Common myeloid progenitor, CD34-positive (primary cell): Measurements from ENCODE around the gene ZDHHC1.

Source experiments
- CTCF ChIA-PET: fragments of 350-600 bp; sonication (Branson Sonifier 250); formaldehyde crosslinking; loops from one replicate; lab custom pipeline; 2021; ENCODE audit warnings: antibody characterized with exemption; lab: Charles Lee
- POLR2A ChIA-PET: fragments of 350-600 bp; sonication (Branson Sonifier 250); formaldehyde crosslinking; loops from one replicate; lab custom pipeline; 2021; ENCODE audit warnings: antibody characterized with exemption; lab: Charles Lee
- DNase-seq, 3 donors: peaks; one replicate each; pipeline versions ENCODE4 v3.0.0 to v3.0.0-alpha.2; 2013
- H3K27ac ChIP-seq, 2 experiments: 1 replicate in 1 of 2; 2 replicates in 1 of 2; pipeline ENCODE4 v1.7.0; 2013; ENCODE audit warnings: inconsistent platforms in 2 of 2, low read length in 2 of 2, mild to moderate bottlenecking in 2 of 2, low read depth in 1 of 2, moderate library complexity in 1 of 2; ENCODE audit not compliant: severe bottlenecking in 2 of 2, insufficient read depth in 1 of 2, poor library complexity in 1 of 2
- H3K27me3 ChIP-seq, 5 experiments: replicated peaks in 2 of 5; 1 replicate in 3 of 5; 2 replicates in 2 of 5; pipeline versions ENCODE4 v1.6.1 to v1.7.0; 2013; ENCODE audit warnings: low read length in 4 of 5, mild to moderate bottlenecking in 2 of 5, moderate library complexity in 2 of 5, inconsistent platforms in 1 of 5; ENCODE audit not compliant: insufficient read depth in 5 of 5, control insufficient read depth in 4 of 5
- H3K36me3 ChIP-seq, 4 experiments: 1 replicate in 2 of 4; 2 replicates in 2 of 4; pipeline versions ENCODE4 v1.6.1 to v1.7.0; 2013; ENCODE audit warnings: low read length in 3 of 4, control low read depth in 1 of 4, mild to moderate bottlenecking in 1 of 4; ENCODE audit not compliant: control insufficient read depth in 4 of 4, insufficient read depth in 4 of 4
- H3K4me1 ChIP-seq, 4 experiments: 1 replicate in 3 of 4; 2 replicates in 1 of 4; pipeline versions ENCODE4 v1.6.1 to v1.7.1; 2013; ENCODE audit warnings: low read length in 3 of 4, mild to moderate bottlenecking in 3 of 4, control low read depth in 1 of 4, inconsistent platforms in 1 of 4, moderate library complexity in 1 of 4; ENCODE audit not compliant: control insufficient read depth in 4 of 4, insufficient read depth in 4 of 4; ENCODE audit errors: control extremely low read depth in 1 of 4
- H3K4me3 ChIP-seq, 7 experiments: 1 replicate in 4 of 7; 2 replicates in 3 of 7; pipeline versions ENCODE4 v1.5.1 to v1.7.0; 2013; ENCODE audit warnings: mild to moderate bottlenecking in 7 of 7, low read length in 6 of 7, moderate library complexity in 6 of 7, inconsistent platforms in 2 of 7, low read depth in 2 of 7, control low read depth in 1 of 7; ENCODE audit not compliant: insufficient read depth in 4 of 7, control insufficient read depth in 1 of 7; ENCODE audit errors: extremely low read depth in 1 of 7
- H3K9me3 ChIP-seq, 5 experiments: 1 replicate in 4 of 5; 2 replicates in 1 of 5; pipeline versions ENCODE4 v1.6.1 to v1.7.1; 2013; ENCODE audit warnings: low read length in 4 of 5, mild to moderate bottlenecking in 2 of 5, inconsistent platforms in 1 of 5, low read depth in 1 of 5, moderate library complexity in 1 of 5; ENCODE audit not compliant: control insufficient read depth in 4 of 5, insufficient read depth in 2 of 5; ENCODE audit errors: control extremely low read depth in 1 of 5
- WGBS: methylation state at CpG from one replicate; pipeline ENCODE4 v1.1.5; 2013; ENCODE audit not compliant: insufficient coverage; 5-methylcytosine and 5-hydroxymethylcytosine counted together

The ZDHHC1 gene

DNA sequence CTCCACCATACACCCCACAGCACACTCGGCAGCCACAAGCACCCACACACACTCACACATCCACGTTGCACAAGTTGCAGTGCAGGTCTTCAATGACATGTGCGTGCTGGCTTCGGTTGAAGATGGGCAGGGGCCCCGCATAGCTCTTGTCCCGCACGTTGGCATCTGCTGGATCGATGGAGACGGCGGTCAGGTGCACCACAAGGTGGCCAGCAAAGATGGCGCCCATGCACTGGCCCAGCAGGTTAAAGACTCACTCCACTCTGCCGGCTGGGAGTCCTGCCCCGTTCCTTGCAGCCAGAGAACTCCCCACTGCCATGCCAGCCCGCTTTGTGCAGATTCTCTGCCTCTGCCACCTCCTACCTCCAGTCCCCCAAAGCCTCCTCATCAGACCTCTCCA lies 15.4 kb downstream of the ZDHHC1 start:
- Histone ChIP-seq H3K9me3 (no peaks in the 10 kb centered on the region), H3K4me3 (no peak overlapping the region), H3K27ac (no peak overlapping the region), H3K27me3 (peaks cover 0 to 6% (median 2%) of the 10 kb centered on the region in 5 experiments), H3K36me3 (no peaks in the 10 kb centered on the region), H3K4me1 (peaks cover 0 to 12% (median 9%) of the 10 kb centered on the region in 4 experiments)
- WGBS, result 96% methylated on average over 9 of the region's 14 CpGs
- no peak for DNase-seq
- ChIA-PET POLR2A (no interaction called here), CTCF (interaction anchor here (1.1 to 4.1 kb wide), 13 partner anchors 9 to 140 kb away, joined by 3 to 25 read pairs (median 6); no protein-coding TSS in a partner anchor)

DNA sequence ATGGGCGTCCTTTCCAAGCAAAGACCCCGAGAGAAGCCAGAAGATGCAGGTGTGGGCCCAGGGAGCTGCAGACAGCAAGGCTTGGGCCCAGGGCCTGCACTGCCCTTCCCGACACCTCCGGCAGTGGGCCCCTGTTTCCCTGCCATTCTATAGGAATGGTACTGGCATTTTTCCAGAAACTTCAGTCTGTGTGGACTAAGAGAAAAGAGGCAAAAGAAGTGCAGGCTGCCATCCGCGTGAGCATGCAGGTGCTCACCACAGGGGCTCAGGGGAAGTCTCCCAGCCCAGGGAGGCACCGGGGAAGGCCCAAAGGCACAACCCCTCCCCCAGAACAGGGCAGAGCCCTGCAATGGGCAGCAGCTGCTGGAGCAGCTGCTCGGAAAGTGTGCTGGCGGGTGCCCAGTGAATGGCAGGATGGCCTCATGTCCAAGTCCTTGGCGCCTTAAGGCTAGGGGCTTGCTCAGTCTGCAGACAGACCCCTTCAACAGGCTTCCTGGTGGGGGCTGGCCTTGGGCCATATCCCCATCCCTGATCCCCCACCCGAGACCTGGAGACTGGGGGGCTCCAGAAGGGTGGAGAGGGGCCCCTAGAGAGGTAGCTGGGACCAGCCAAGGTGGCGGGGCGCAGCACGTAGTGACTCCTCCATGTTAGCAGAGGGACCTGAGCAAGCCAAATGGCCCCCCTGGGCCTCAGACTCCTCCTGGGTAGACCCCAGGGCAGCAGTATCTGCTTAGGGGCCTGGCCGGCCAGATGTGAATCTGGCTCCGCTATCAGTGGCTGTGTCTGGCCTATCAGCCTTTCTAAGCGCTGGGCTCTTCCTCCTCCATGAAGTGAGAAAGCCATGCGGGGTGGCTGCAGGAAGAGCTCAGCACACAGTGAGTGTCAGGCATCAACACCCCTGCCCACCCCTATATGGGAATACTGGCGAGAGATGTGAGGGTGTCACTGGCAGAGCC lies 16.2 kb downstream of the ZDHHC1 start:
- ChIA-PET CTCF (interaction anchor here (0.6 to 4.1 kb wide), 34 partner anchors 8 to 510 kb away, joined by 3 to 25 read pairs (median 6); partner anchors contain the start of gene ZDHHC1), POLR2A (interaction anchor here (1.1 kb wide), 1 partner anchor 9 kb away, joined by 4 read pairs; no protein-coding TSS in a partner anchor)
- WGBS, result 85% methylated on average over 19 of the region's 19 CpGs
- no peak overlapping the region for H3K27ac ChIP-seq
- peaks cover 0 to 15% (median 8%) of the 10 kb centered on the region in 5 experiments for H3K27me3 ChIP-seq
- DNase-seq, result no peak
- no peaks in the 10 kb centered on the region for H3K9me3 ChIP-seq
- H3K4me1 ChIP-seq, result peaks cover 0 to 18% (median 13%) of the 10 kb centered on the region in 4 experiments
- H3K4me3 ChIP-seq, result no peak overlapping the region
- no peaks in the 10 kb centered on the region for H3K36me3 ChIP-seq

DNA sequence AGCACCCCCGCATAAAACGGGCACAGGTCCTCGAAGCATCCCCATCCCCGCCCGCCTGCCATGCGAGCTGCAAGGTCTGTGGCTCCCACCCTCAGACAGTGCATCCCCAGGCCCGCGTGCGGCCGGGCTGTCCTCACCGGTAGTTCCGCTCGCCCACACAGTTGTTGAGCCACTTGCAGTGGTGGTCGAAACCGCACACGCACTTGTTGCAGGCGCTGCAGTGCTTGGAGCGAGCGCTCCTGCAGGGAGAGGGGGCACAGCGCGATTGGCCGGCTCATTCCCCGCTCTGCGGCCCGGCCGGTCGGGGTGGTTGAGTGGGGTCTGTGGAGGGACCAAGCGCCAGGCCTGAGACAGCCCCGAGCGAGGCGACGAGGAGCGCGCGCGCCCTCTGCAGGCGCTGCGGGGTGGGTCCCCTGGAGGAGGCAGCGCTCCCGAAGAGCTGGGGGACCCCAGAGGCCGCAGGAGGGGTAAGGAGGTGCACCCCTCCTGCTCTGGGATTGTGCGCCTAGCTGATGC lies 17.0 kb downstream of the ZDHHC1 start:
- H3K36me3 ChIP-seq, result no peaks in the 10 kb centered on the region
- no peaks in the 10 kb centered on the region for H3K9me3 ChIP-seq
- no peak overlapping the region for H3K4me3 ChIP-seq
- H3K27ac ChIP-seq, result no peak overlapping the region
- H3K4me1 ChIP-seq, result peaks cover 0 to 24% (median 19%) of the 10 kb centered on the region in 4 experiments
- 36% methylated on average over 42 of the region's 42 CpGs for WGBS
- H3K27me3 ChIP-seq, result peaks cover 0 to 23% (median 11%) of the 10 kb centered on the region in 5 experiments
- peak; percentile 42 to 66 (median 62) for DNase-seq
- POLR2A ChIA-PET, result interaction anchor here (1.1 kb wide), 1 partner anchor 9 kb away, joined by 4 read pairs; no protein-coding TSS in a partner anchor
- CTCF ChIA-PET, result interaction anchor here (0.6 to 4.1 kb wide), 32 partner anchors 8 to 509 kb away, joined by 3 to 25 read pairs (median 5); partner anchors contain the start of gene ZDHHC1

DNA sequence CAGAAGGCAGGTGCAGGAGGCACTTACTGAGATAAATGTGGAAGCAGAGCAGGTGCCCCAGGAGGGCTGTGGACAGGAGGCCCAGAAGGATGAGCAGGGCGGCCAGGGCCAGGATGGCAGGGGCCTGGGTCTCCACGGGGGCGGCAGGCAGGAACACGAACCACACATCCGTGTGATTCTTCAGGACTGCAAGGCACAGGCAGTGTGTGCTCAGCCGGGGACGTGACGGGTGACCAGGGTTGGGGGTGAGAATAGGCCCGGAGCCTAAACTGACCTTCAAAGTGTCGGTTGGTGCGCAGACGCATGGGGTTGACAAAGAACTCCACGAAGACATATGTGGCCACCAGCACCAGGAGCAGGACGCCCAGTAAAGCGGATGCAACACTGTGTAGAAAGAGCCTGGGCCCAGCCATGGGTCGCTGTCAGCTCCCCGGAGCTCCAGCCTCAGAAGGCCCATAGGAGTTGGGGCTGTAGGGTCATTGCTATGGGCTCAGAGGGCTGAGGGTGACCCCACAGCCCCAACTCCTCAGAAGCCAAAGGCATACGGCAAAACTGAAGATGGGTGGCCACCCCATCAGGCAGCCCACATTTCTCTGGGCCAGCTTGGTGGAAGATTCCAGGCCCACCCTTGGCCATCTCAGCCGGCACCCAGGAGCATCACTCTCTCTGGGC lies 17.6 kb downstream of the ZDHHC1 start:
- WGBS, result 96% methylated on average over 15 of the region's 19 CpGs
- no peak overlapping the region for H3K27ac ChIP-seq
- CTCF ChIA-PET, result interaction anchor here (0.7 to 4.1 kb wide), 21 partner anchors 9 to 422 kb away, joined by 3 to 25 read pairs (median 6); partner anchors contain the start of gene ZDHHC1

DNA sequence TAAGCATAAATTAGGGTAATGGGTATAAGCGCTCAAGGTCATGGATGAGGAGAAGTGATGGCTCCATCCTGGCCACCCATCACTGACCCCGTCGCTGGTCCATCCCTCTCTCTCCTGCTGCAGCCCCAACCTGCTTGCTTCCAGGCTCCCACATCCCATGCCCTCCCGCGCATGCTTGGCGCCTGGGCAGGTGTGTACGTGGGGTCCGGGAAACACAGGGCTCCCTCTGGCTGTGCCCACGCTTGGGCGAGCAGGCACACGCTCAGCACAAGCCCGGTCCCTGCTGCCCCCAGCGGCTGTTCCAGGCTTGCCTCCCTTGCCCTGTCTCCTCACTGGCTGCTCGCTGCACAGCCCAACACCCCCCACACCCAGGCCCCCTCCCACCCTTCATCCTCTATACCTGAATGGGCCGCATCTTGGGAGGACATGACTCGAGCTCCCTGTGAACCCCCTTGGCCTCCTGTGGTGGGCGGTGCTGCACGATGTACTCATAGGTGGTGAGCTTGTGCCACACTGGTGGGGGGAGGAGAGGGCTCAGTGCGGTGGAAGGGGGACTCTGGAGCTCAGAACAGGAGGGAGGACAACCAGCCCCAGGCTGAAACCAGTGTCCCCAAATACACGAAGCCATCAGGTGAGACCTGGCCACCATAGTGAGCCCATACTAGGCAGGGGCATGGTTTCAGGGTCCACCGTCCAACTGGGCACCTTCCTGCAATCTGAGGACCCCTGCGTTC lies 18.3 kb downstream of the ZDHHC1 start:
- 89% methylated on average over 17 of the region's 22 CpGs for WGBS

More for the DNA sequence above, 17.6 kb downstream of the ZDHHC1 start:
- Histone ChIP-seq H3K4me1 (peaks cover 0 to 25% (median 19%) of the 10 kb centered on the region in 4 experiments), H3K9me3 (no peaks in the 10 kb centered on the region), H3K36me3 (no peaks in the 10 kb centered on the region), H3K27me3 (peaks cover 0 to 29% (median 16%) of the 10 kb centered on the region in 5 experiments), H3K4me3 (no peak overlapping the region)
- POLR2A ChIA-PET, result no interaction called here
- no peak for DNase-seq

More for the DNA sequence above, 18.3 kb downstream of the ZDHHC1 start:
- H3K4me3 ChIP-seq, result no peak overlapping the region
- H3K4me1 ChIP-seq, result peaks cover 0 to 32% (median 24%) of the 10 kb centered on the region in 4 experiments
- peaks cover 0 to 36% (median 18%) of the 10 kb centered on the region in 5 experiments for H3K27me3 ChIP-seq
- H3K27ac ChIP-seq, result no peak overlapping the region
- POLR2A ChIA-PET, result no interaction called here
- CTCF ChIA-PET, result interaction anchor here (0.7 to 4.1 kb wide), 12 partner anchors 10 to 421 kb away, joined by 3 to 25 read pairs (median 4); no protein-coding TSS in a partner anchor
- no peaks in the 10 kb centered on the region for H3K36me3 ChIP-seq
- DNase-seq, result no peak
- H3K9me3 ChIP-seq, result no peaks in the 10 kb centered on the region
